Spleen (tissue), 7 donors: ENCODE data around the gene DAPK1.

ENCODE experiments used
- CTCF ChIP-seq, 11 experiments: fragments of 200-600 bp in 7 of 11; fragments of 450-650 bp in 4 of 11; sonication (generic) in 4 of 11; IDR thresholded peaks in 8 of 11; conservative IDR thresholded peaks in 3 of 11; 1 replicate in 7 of 11; 2 replicates in 4 of 11; pipeline versions ENCODE4 v1.4.0 to v1.8.0; 2016 to 2021; ENCODE audit warnings: antibody characterized with exemption in 11 of 11, inconsistent platforms in 4 of 11, mild to moderate bottlenecking in 1 of 11
- POLR2A ChIP-seq, 3 donors: fragments of 450-650 bp; IDR thresholded peaks; one replicate each; pipeline ENCODE4 v1.5.1; 2017; ENCODE audit warnings: antibody characterized with exemption in 3 of 3, mild to moderate bottlenecking in 1 of 3
- POLR2AphosphoS5 ChIP-seq, 3 donors: sonication (generic); formaldehyde crosslinking; IDR thresholded peaks; one replicate each; pipeline ENCODE4 v1.5.1; 2017; ENCODE audit warnings: antibody characterized with exemption in 3 of 3
- donor health status: DM: no; HTN: no; CAD: no; lungs with moderate emphysema.
- donor health status: DM: no; HTN: no; CAD: no.
- donor health status: DM: no; HTN: no; CAD: no.

- TF ChIP-seq CTCF (IDR thresholded peaks at IDR 0.05 in 8 of 11, conservative IDR thresholded peaks at IDR 0.05 in 3 of 11) (no peak), POLR2AphosphoS5 (IDR thresholded peaks at IDR 0.05) (no peak), POLR2A (IDR thresholded peaks at IDR 0.05) (no peak)
Measured at GRCh38 chr9:87549791-87550190, 52.1 kb downstream of the DAPK1 start.
